ENCODE measurements around the gene CDPF1. TPM values are rescaled to one million over a fixed set of nuclear protein-coding genes. Genes with fewer than 3 reads are reported as not detected.

The CDPF1 gene
- total and polyA plus RNA-seq, 2 donors (not counting 1 experiment from before 2014, with no cell fraction given): 9.8 to 15.4 TPM

- TF ChIP-seq CTCF (IDR thresholded peaks at IDR 0.05) (no peak), EZH2 (IDR thresholded peaks at IDR 0.05; ENCODE audit: borderline replicate concordance, insufficient read depth, low read depth, low read length, poor library complexity, severe bottlenecking) (no peak)
- Histone ChIP-seq H4K20me1 (ENCODE audit: control insufficient read depth, insufficient read depth, low read length, poor library complexity, severe bottlenecking) (no peaks in the 10 kb centered on the region), H2AFZ (ENCODE audit: insufficient read depth, low read depth, low read length, poor library complexity, severe bottlenecking) (no peak overlapping the region), H3K4me1 (ENCODE audit: control insufficient read depth in 2 of 2, insufficient read depth in 2 of 2, low read length in 2 of 2) (peaks cover 0 to 29% of the 10 kb centered on the region in 2 donors), H3K9me3 (ENCODE audit: control extremely low read depth in 1 of 3, control insufficient read depth in 2 of 3, insufficient read depth in 1 of 3, low read length in 2 of 3) (no peaks in the 10 kb centered on the region), H3K4me2 (replicated peaks; ENCODE audit: low read depth, low read length, poor library complexity, severe bottlenecking) (no peak overlapping the region), H3K36me3 (replicated peaks in 1 of 2; ENCODE audit: control extremely low read depth in 1 of 2, control insufficient read depth in 1 of 2, extremely low read depth in 1 of 2, insufficient read depth in 2 of 2, low read length in 1 of 2) (peaks cover 0 to 16% of the 10 kb centered on the region in 2 experiments), H3K79me2 (ENCODE audit: control insufficient read depth, insufficient read depth, low read length) (no peaks in the 10 kb centered on the region), H3K9ac (ENCODE audit: low read length) (no peak overlapping the region), H3K4me3 (ENCODE audit: control extremely low read depth in 1 of 5, extremely low read depth in 1 of 5, insufficient read depth in 1 of 5, low read depth in 2 of 5, low read length in 4 of 5) (no peak overlapping the region), H3K27ac (ENCODE audit: low read length in 2 of 2) (peak overlapping the region in 1 of 2 donors; percentile 55), H3K27me3 (replicated peaks in 1 of 4; ENCODE audit: control extremely low read depth in 1 of 4, control insufficient read depth in 3 of 4, insufficient read depth in 4 of 4, low read length in 3 of 4) (no peaks in the 10 kb centered on the region)
- H3K4me1 Mint-ChIP-seq: peaks cover 16% of the 10 kb centered on the region
- intact Hi-C loops (cut with micrococcal nuclease): no loop called here
- H3K4me3 Mint-ChIP-seq: no peak overlapping the region
- no peaks in the 10 kb centered on the region for H3K9me3 Mint-ChIP-seq (ENCODE audit: insufficient read depth)
- no peak for DNase-seq
- ChIA-PET CTCF (interaction anchor here (1.2 kb wide), 1 partner anchor 36 kb away, joined by 3 read pairs; no protein-coding TSS in a partner anchor), POLR2A (interaction anchor here (0.6 kb wide), 2 partner anchors 10 to 27 kb away, joined by 3 read pairs; no protein-coding TSS in a partner anchor)
- no peak for ATAC-seq (ENCODE audit: low read depth)
- peak overlapping the region; percentile 56 for H3K27ac Mint-ChIP-seq
- H3K27me3 Mint-ChIP-seq: no peaks in the 10 kb centered on the region
- WGBS (ENCODE audit: insufficient coverage): 97% methylated on average over 11 of the region's 12 CpGs
These were observed 30.1 kb upstream of the CDPF1 start for GRCh38 chr22:46280063-46280817.
